ENCODE results near the gene BCR. TPM values are rescaled to one million over a fixed set of nuclear protein-coding genes. Genes with fewer than 3 reads are reported as not detected.

Gene BCR
- total RNA-seq, 6 donors from 2014 or later, result 47.1 to 105 (median 68.6) TPM

GRCh38 chr22:23228503-23228902, 48.2 kb downstream of the BCR start:
- no peaks in the 10 kb centered on the region for H3K36me3 ChIP-seq
- H3K27me3 ChIP-seq, result no peaks in the 10 kb centered on the region
- ATAC-seq (ENCODE audit: low FRiP score in 2 of 2) (no peak), DNase-seq (no peak)
- peaks cover 0 to 6% (median 2%) of the 10 kb centered on the region in 4 donors for H3K9me3 ChIP-seq
- H3K4me1 ChIP-seq, result peaks cover 52 to 63% (median 59%) of the 10 kb centered on the region in 4 donors
- no peak overlapping the region for H3K4me3 ChIP-seq
- TF ChIP-seq EP300 (IDR thresholded peaks at IDR 0.05) (no peak), POLR2AphosphoS5 (IDR thresholded peaks at IDR 0.05) (no peak), POLR2A (IDR thresholded peaks at IDR 0.05) (no peak)
- TF ChIP-seq, protein P1, sequence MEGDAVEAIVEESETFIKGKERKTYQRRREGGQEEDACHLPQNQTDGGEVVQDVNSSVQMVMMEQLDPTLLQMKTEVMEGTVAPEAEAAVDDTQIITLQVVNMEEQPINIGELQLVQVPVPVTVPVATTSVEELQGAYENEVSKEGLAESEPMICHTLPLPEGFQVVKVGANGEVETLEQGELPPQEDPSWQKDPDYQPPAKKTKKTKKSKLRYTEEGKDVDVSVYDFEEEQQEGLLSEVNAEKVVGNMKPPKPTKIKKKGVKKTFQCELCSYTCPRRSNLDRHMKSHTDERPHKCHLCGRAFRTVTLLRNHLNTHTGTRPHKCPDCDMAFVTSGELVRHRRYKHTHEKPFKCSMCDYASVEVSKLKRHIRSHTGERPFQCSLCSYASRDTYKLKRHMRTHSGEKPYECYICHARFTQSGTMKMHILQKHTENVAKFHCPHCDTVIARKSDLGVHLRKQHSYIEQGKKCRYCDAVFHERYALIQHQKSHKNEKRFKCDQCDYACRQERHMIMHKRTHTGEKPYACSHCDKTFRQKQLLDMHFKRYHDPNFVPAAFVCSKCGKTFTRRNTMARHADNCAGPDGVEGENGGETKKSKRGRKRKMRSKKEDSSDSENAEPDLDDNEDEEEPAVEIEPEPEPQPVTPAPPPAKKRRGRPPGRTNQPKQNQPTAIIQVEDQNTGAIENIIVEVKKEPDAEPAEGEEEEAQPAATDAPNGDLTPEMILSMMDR (IDR thresholded peaks at IDR 0.05), result no peak
- 97 to 99% methylated on average over 2 of the region's 2 CpGs for WGBS, 2 donors
- peak overlapping the region in 1 of 4 donors; percentile 88 for H3K27ac ChIP-seq

GRCh38 chr22:23229646-23230045, 49.3 kb downstream of the BCR start:
- H3K4me3 ChIP-seq, result no peak overlapping the region
- 93 to 99% methylated on average over 4 of the region's 4 CpGs for WGBS, 2 donors
- H3K27ac ChIP-seq, result peak overlapping the region in 2 of 4 donors; percentile 13 to 42
- peaks cover 0 to 6% (median 2%) of the 10 kb centered on the region in 4 donors for H3K9me3 ChIP-seq
- no peaks in the 10 kb centered on the region for H3K27me3 ChIP-seq
- ATAC-seq (ENCODE audit: low FRiP score in 2 of 2), result no peak
- no peak for DNase-seq
- TF ChIP-seq, protein P1 (IDR thresholded peaks at IDR 0.05), result no peak
- TF ChIP-seq EP300 (IDR thresholded peaks at IDR 0.05) (no peak), POLR2A (IDR thresholded peaks at IDR 0.05) (no peak), POLR2AphosphoS5 (IDR thresholded peaks at IDR 0.05) (no peak)
- H3K4me1 ChIP-seq, result peaks cover 40 to 59% (median 56%) of the 10 kb centered on the region in 4 donors
- no peaks in the 10 kb centered on the region for H3K36me3 ChIP-seq

DNA sequence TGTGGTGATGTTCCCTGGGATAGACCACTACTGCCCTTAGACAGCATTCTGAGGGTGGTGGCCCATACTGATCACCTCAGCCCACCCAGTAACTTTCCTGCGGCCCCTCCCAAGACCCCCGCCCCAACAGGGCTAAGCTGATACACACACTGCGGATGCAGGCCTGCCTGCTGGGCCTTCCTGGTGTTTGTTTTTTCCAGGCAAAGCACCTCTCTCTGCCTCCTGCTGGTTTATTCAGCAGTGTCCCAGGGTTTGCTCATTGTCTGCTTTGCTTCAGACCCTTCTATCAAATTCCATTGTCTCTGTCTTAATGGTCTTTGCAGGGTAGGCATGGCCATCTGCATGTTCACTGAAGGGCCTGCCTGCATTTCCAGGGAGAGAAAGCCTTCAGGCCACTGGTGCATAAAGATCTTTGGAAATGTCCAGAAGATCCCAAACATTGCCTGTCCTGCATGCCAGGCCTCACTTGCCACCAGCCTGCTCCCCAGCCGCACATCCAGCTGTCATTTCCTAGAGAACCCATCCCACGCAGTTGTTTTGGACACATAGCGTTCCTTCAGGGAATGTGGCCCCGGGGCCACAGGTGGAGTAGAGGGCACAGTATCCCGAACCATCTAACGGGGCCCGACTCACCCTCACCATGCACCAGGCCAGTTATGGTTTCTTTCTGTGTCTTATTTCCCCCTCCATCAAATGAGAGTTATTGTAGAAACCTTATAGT, 50.2 kb downstream of the BCR start:
- Histone ChIP-seq H3K36me3 (no peaks in the 10 kb centered on the region), H3K4me3 (no peak overlapping the region), H3K4me1 (peaks cover 32 to 59% (median 47%) of the 10 kb centered on the region in 4 donors), H3K9me3 (peaks cover 0 to 6% (median 2%) of the 10 kb centered on the region in 4 donors), H3K27me3 (no peaks in the 10 kb centered on the region), H3K27ac (peak overlapping the region in 2 of 4 donors; percentile 2 to 13)
- no peak for ATAC-seq (ENCODE audit: low FRiP score in 2 of 2)
- no peak for DNase-seq
- 93 to 96% methylated on average over 10 of the region's 10 CpGs for WGBS, 2 donors
- TF ChIP-seq, protein P1 (IDR thresholded peaks at IDR 0.05), result no peak
- TF ChIP-seq EP300 (IDR thresholded peaks at IDR 0.05) (no peak), POLR2A (IDR thresholded peaks at IDR 0.05) (no peak), POLR2AphosphoS5 (IDR thresholded peaks at IDR 0.05) (no peak)

DNA sequence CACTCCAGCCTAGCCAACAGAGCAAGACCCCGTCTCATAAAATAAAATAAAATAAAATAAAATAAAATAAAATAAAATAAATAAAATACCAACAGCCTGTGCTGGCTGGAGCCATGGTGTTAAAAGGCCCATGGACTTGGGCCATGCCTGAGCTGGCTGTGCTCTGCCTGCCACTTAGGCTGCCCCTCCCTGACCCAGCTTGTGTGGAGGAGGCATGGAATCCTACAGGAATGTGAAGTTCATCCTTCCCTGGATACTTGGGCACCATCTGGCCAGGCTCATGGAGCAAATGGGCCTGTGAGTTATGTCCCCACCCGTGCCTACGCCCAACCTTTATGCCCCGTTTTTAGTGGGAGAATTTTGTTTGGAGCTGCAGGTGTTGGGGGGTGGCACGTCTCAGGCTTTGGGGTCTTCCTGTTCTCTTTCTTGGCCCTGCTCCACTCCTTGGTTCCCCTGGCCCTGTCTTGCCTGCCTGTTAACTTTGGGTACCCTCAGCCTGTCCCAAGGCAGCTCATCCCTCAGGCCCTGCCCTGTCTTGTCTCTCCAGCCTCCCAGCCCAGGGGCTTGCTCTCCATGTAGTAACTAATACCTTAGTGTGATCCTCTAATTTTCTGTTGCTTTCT, 51.3 kb downstream of the BCR start:
- DNase-seq, result no peak
- TF ChIP-seq POLR2AphosphoS5 (IDR thresholded peaks at IDR 0.05), result no peak
- no peak for TF ChIP-seq POLR2A (IDR thresholded peaks at IDR 0.05)
- TF ChIP-seq EP300 (IDR thresholded peaks at IDR 0.05), result no peak
- TF ChIP-seq, protein P1 (IDR thresholded peaks at IDR 0.05), result no peak
- no peak overlapping the region for H3K4me3 ChIP-seq
- WGBS, 2 donors, result 82 to 90% methylated on average over 5 of the region's 5 CpGs
- peak in 1 of 2 donors; percentile 49 for ATAC-seq (ENCODE audit: low FRiP score in 2 of 2)
- peak overlapping the region in 3 of 4 donors; percentile 19 to 63 (median 53) for H3K27ac ChIP-seq
- peaks cover 21 to 54% (median 39%) of the 10 kb centered on the region in 4 donors for H3K4me1 ChIP-seq
- no peaks in the 10 kb centered on the region for H3K27me3 ChIP-seq
- H3K9me3 ChIP-seq, result peaks cover 0 to 6% (median 2%) of the 10 kb centered on the region in 4 donors
- no peaks in the 10 kb centered on the region for H3K36me3 ChIP-seq

Measured in upper lobe of left lung (tissue), 6 donors.